ENCODE results near the gene DYNC1H1. TPM values are rescaled to one million over a fixed set of nuclear protein-coding genes. Genes with fewer than 3 reads are reported as not detected.

Gene DYNC1H1
- total RNA-seq, 1 donor from 2014 or later = 237 TPM

DNA sequence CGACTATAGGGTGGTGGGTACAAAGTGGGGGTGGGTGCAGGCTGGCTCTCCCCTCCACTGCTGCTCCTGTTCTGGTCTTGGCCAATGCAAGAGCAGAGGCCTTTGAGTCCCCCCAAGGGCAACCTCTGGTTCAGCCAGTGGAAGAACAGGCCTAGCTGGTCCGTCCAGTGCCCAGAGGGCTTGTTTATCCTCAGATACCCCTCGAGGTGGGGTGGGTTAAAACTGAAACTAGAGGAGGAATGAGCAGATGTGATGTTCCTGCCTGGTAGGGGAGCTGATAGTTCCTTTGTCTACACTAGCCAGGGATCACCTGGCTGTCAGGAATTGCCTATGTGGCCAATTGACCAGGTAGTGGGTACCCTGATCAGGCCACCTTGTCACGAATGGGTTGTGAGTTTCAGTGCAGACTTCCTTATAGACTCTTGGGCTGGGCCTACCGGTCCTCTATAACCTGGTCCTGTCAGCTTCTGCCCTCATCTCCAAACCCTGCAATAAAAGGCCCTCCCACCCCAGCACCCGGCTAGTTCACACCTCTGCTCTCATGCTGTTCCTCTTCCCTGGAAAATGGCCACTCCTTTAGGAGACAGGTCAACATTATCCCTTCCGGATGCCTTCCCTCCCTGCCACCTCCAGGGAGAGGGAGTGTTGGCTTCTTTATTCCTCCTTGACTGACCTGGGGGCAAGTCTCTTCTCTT, 133.2 kb downstream of the DYNC1H1 start:
- H3K4me3 ChIP-seq = no peak overlapping the region
- H3K27me3 ChIP-seq = no peaks in the 10 kb centered on the region
- Mint-ChIP-seq H3K27ac (no peak overlapping the region), H3K4me1 (peaks cover 24% of the 10 kb centered on the region), H3K36me3 (no peaks in the 10 kb centered on the region), H3K9me3 (no peaks in the 10 kb centered on the region), H3K4me3 (no peak overlapping the region), H3K27me3 (ENCODE audit: insufficient read depth, low read depth) (no peaks in the 10 kb centered on the region)
- DNase-seq (ENCODE audit: low spot score) = no peak
- TF ChIP-seq, protein P1, sequence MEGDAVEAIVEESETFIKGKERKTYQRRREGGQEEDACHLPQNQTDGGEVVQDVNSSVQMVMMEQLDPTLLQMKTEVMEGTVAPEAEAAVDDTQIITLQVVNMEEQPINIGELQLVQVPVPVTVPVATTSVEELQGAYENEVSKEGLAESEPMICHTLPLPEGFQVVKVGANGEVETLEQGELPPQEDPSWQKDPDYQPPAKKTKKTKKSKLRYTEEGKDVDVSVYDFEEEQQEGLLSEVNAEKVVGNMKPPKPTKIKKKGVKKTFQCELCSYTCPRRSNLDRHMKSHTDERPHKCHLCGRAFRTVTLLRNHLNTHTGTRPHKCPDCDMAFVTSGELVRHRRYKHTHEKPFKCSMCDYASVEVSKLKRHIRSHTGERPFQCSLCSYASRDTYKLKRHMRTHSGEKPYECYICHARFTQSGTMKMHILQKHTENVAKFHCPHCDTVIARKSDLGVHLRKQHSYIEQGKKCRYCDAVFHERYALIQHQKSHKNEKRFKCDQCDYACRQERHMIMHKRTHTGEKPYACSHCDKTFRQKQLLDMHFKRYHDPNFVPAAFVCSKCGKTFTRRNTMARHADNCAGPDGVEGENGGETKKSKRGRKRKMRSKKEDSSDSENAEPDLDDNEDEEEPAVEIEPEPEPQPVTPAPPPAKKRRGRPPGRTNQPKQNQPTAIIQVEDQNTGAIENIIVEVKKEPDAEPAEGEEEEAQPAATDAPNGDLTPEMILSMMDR (IDR thresholded peaks at IDR 0.05) = no peak
- TF ChIP-seq EZH2phosphoT487 (IDR thresholded peaks at IDR 0.05) (no peak), EZH2 (IDR thresholded peaks at IDR 0.05) (no peak)
- H3K27ac ChIP-seq = no peak overlapping the region
- peaks cover 2% of the 10 kb centered on the region for H3F3A ChIP-seq (ENCODE audit: low read depth)
- no peaks in the 10 kb centered on the region for H4K20me1 ChIP-seq (ENCODE audit: low read depth)
- H3K4me1 ChIP-seq = peaks cover 7% of the 10 kb centered on the region
- no peak overlapping the region for H3K4me2 ChIP-seq
- H2AFZ ChIP-seq (replicated peaks) = no peak overlapping the region
- H3K36me3 ChIP-seq = no peaks in the 10 kb centered on the region
- H3K79me2 ChIP-seq (ENCODE audit: low read depth) = no peaks in the 10 kb centered on the region
- no peak overlapping the region for H3K9ac ChIP-seq
- H3K9me3 ChIP-seq (ENCODE audit: low read depth) = no peaks in the 10 kb centered on the region

DNA sequence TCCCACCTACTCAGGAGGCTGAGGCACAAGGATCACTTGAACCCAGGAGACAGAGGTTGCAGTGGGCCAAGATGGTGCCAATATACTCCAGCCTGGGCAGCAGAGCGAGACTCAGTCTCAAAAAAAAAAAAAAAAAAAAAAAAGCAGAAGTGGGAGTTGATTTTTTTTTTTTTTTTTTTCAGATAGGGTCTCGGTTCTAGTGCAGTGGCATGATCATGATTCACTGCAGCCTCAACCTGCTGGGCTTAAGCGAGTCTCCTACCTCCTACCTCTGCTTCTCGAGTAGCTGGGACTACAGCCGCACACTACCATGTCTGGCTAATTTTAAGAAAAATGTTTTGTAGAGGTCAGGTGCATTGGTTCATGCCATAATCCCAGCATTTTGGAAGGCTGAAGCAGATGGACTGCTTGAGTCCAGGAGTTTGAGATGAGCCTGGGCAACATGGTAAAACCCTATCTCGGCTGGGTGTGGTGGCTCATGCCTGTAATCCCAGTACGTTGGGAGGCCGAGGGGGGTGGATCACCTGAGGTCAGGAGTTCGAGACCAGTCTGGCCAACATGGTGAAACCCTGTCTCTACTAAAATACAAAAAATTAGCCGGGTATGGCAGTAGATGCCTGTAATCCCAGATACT, 138.8 kb downstream of the DYNC1H1 start:
- H3K9me3 Mint-ChIP-seq = no peaks in the 10 kb centered on the region
- Histone ChIP-seq H3K9ac (no peak overlapping the region), H3K36me3 (no peaks in the 10 kb centered on the region), H3K4me2 (no peak overlapping the region), H3K4me3 (no peak overlapping the region), H3K4me1 (no peaks in the 10 kb centered on the region), H3F3A (ENCODE audit: low read depth) (no peaks in the 10 kb centered on the region), H4K20me1 (ENCODE audit: low read depth) (no peaks in the 10 kb centered on the region), H3K27me3 (no peaks in the 10 kb centered on the region), H2AFZ (replicated peaks) (no peak overlapping the region), H3K79me2 (ENCODE audit: low read depth) (no peaks in the 10 kb centered on the region), H3K9me3 (ENCODE audit: low read depth) (no peaks in the 10 kb centered on the region), H3K27ac (no peak overlapping the region)
- H3K27me3 Mint-ChIP-seq (ENCODE audit: insufficient read depth, low read depth) = no peaks in the 10 kb centered on the region
- peaks cover 11% of the 10 kb centered on the region for H3K4me1 Mint-ChIP-seq
- no peaks in the 10 kb centered on the region for H3K36me3 Mint-ChIP-seq
- no peak overlapping the region for H3K27ac Mint-ChIP-seq
- no peak overlapping the region for H3K4me3 Mint-ChIP-seq
- no peak for TF ChIP-seq EZH2 (IDR thresholded peaks at IDR 0.05)
- TF ChIP-seq, protein P1 (IDR thresholded peaks at IDR 0.05) = no peak
- no peak for DNase-seq (ENCODE audit: low spot score)

DNA sequence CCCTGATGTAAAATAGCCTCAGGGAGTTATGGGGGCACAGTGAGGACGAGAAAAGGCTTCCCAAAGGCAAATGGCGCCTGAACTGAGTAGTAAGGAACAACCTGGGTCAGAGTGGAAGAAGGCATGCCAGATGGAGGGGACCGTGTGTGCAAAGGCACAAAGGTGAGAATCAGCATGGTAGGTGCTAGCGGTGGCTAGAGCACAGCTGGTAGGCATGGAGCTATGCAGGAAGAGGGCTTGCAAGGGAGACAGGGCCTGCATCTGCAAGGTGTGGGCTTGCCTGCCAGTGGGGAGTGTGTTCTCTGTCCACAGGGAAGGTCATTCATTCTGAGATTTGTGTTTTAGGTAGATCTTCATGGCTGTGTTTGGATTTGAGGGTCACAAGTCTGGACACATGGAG, 141.0 kb downstream of the DYNC1H1 start:
- no peaks in the 10 kb centered on the region for H3K9me3 ChIP-seq (ENCODE audit: low read depth)
- Mint-ChIP-seq H3K4me1 (peaks cover 11% of the 10 kb centered on the region), H3K36me3 (no peaks in the 10 kb centered on the region), H3K27me3 (ENCODE audit: insufficient read depth, low read depth) (no peaks in the 10 kb centered on the region), H3K27ac (no peak overlapping the region), H3K4me3 (no peak overlapping the region), H3K9me3 (peaks cover 5% of the 10 kb centered on the region)
- H2AFZ ChIP-seq (replicated peaks) = no peak overlapping the region
- no peaks in the 10 kb centered on the region for H3F3A ChIP-seq (ENCODE audit: low read depth)
- no peaks in the 10 kb centered on the region for H4K20me1 ChIP-seq (ENCODE audit: low read depth)
- DNase-seq (ENCODE audit: low spot score) = no peak
- H3K4me1 ChIP-seq = no peaks in the 10 kb centered on the region
- H3K4me3 ChIP-seq = no peak overlapping the region
- no peak overlapping the region for H3K4me2 ChIP-seq
- H3K27me3 ChIP-seq = no peaks in the 10 kb centered on the region
- no peak overlapping the region for H3K27ac ChIP-seq
- H3K79me2 ChIP-seq (ENCODE audit: low read depth) = no peaks in the 10 kb centered on the region
- H3K9ac ChIP-seq = no peak overlapping the region
- TF ChIP-seq EZH2 (IDR thresholded peaks at IDR 0.05) (no peak), EZH2phosphoT487 (IDR thresholded peaks at IDR 0.05) (no peak)
- TF ChIP-seq, protein P1 (IDR thresholded peaks at IDR 0.05) = no peak
- H3K36me3 ChIP-seq = no peaks in the 10 kb centered on the region

Small RNAs within 50 kb of the gene (small RNA-seq; reads per million reads assigned to genes)
- gene AL118558.2 = not detected
- not detected for gene RN7SL472P

Other genes starting within 250 kb of the DYNC1H1 start
- 113 and 183 TPM in 2 replicates for gene PPP2R5C, start 202.9 kb upstream of the DYNC1H1 start, total RNA-seq (ENCODE audit: low replicate concordance)
- gene HSP90AA1, start 122.5 kb downstream of the DYNC1H1 start, total RNA-seq (ENCODE audit: low replicate concordance) = 656 and 746 TPM in 2 replicates
- 18.2 and 22.4 TPM in 2 replicates for gene WDR20, start 175.3 kb downstream of the DYNC1H1 start, total RNA-seq (ENCODE audit: low replicate concordance)